PC-3 (cell line): Measurements from ENCODE around the gene TSPAN11. TPM values are rescaled to one million over a fixed set of nuclear protein-coding genes. Genes with fewer than 3 reads are reported as not detected.

Experiments used
- ATAC-seq: fragments of 200-7000 bp; cut with Tn5 transposase; 2 replicates; pipeline ENCODE4 v1.9.1; 2020; ENCODE audit warnings: mild to moderate bottlenecking, moderate library complexity
- BruUV-seq: library from RNA; stranded (reverse); fragments of 400-500 nt; replicated peaks from 2 replicates; lab custom pipeline; 2021; lab: Mats Ljungman, UMichigan
- CTCF ChIA-PET: fragments of 300-600 bp; sonication (Branson Sonifier 250); formaldehyde crosslinking; loops from one replicate; lab custom pipeline; 2022; ENCODE audit warnings: antibody characterized with exemption; lab: Charles Lee
- POLR2A ChIA-PET: fragments of 300-600 bp; sonication (Branson Sonifier 250); formaldehyde crosslinking; loops from one replicate; lab custom pipeline; 2022; ENCODE audit warnings: antibody characterized with exemption; ENCODE audit not compliant: unreplicated experiment; lab: Charles Lee
- DNase-seq: peaks from one replicate; pipeline ENCODE4 v3.0.0-alpha.2; 2015
- H2AFZ ChIP-seq: fragments of 300-600 bp; sonication (generic); 2 replicates; pipeline ENCODE4 v1.6.0; 2016; ENCODE audit warnings: antibody characterized with exemption, low read length
- H3F3A ChIP-seq: fragments of 300-600 bp; sonication (generic); one replicate; pipeline ENCODE4 v1.6.0; 2017; ENCODE audit warnings: antibody characterized with exemption, low read length, control low read depth, mild to moderate bottlenecking; ENCODE audit not compliant: unreplicated experiment
- H3K27ac ChIP-seq: fragments of 300-600 bp; sonication (generic); 2 replicates; pipeline ENCODE4 v1.5.1; 2016; ENCODE audit warnings: mild to moderate bottlenecking, low read length
- H3K27me3 ChIP-seq: fragments of 300-600 bp; sonication (generic); 2 replicates; pipeline ENCODE4 v1.6.1; 2016; ENCODE audit warnings: low read length, mixed read lengths
- H3K36me3 ChIP-seq: fragments of 300-600 bp; sonication (generic); 2 replicates; pipeline ENCODE4 v1.6.1; 2016; ENCODE audit warnings: low read depth, mixed run types, low read length, mixed read lengths
- H3K4me1 ChIP-seq: fragments of 300-600 bp; sonication (generic); 2 replicates; pipeline ENCODE4 v1.5.1; 2016; ENCODE audit warnings: low read length; ENCODE audit not compliant: insufficient read depth
- H3K4me2 ChIP-seq: fragments of 300-600 bp; sonication (generic); 2 replicates; pipeline ENCODE4 v1.6.0; 2016; ENCODE audit warnings: low read length
- H3K4me3 ChIP-seq: fragments of 300-600 bp; sonication (generic); 2 replicates; pipeline ENCODE4 v1.5.1; 2016; ENCODE audit warnings: mild to moderate bottlenecking, low read length, mixed read lengths
- H3K79me2 ChIP-seq: fragments of 300-600 bp; sonication (generic); 2 replicates; pipeline ENCODE4 v1.6.1; 2017; ENCODE audit warnings: low read length, mixed read lengths
- H3K9ac ChIP-seq: fragments of 300-600 bp; sonication (generic); 2 replicates; pipeline ENCODE4 v1.6.0; 2016; ENCODE audit warnings: mild to moderate bottlenecking, low read length
- H3K9me2 ChIP-seq: fragments of 300-600 bp; sonication (generic); replicated peaks from 2 replicates; pipeline ENCODE4 v1.6.1; 2016; ENCODE audit warnings: mixed run types, low read length, mixed read lengths
- H3K9me3 ChIP-seq: fragments of 300-600 bp; sonication (generic); 2 replicates; pipeline ENCODE4 v1.6.1; 2016; ENCODE audit warnings: low read length, mixed read lengths
- H4K20me1 ChIP-seq: fragments of 300-600 bp; sonication (generic); 2 replicates; pipeline ENCODE4 v1.6.1; 2016; ENCODE audit warnings: low read length, mixed read lengths
- CTCF ChIP-seq: fragments of 300-600 bp; sonication (generic); conservative IDR thresholded peaks from 2 replicates; pipeline ENCODE4 v1.5.1; 2017; ENCODE audit warnings: antibody characterized with exemption, low read depth, mild to moderate bottlenecking, low read length
- EZH2 ChIP-seq: fragments of 300-600 bp; sonication (generic); IDR thresholded peaks from one replicate; pipeline ENCODE4 v1.6.1; 2017; ENCODE audit warnings: antibody characterized with exemption, mild to moderate bottlenecking, low read length; ENCODE audit not compliant: unreplicated experiment
- EZH2phosphoT487 ChIP-seq: fragments of 300-600 bp; sonication (generic); IDR thresholded peaks from 2 replicates; pipeline ENCODE4 v1.6.1; 2018; ENCODE audit warnings: mild to moderate bottlenecking, antibody characterized with exemption, low read length, borderline replicate concordance
- intact Hi-C: fragments of 100-400 bp; cut with micrococcal nuclease; formaldehyde crosslinking; loops from 2 replicates; pipeline ENCODE4 v1.9.0; 2023
- total RNA-seq: library from RNA; depleted of rRNA; stranded (reverse); fragments of >200 nt; gene quantifications from 2 replicates; pipeline ENCODE4 v1.2.3, GENCODE V29; 2014

TSPAN11 gene
- total RNA-seq, 1 experiment from 2014 or later, result not detected

- Histone ChIP-seq H3K79me2 (peaks cover 14% of the 10 kb centered on the region), H3K4me3 (no peak overlapping the region), H3K27ac (peak overlapping the region; percentile 79; the same call in 1 of the 2 replicates), H3F3A (no peaks in the 10 kb centered on the region), H3K9me3 (no peaks in the 10 kb centered on the region), H3K4me1 (peaks cover 36% of the 10 kb centered on the region), H3K4me2 (peak overlapping the region; percentile 45; the same call in 1 of the 2 replicates), H3K36me3 (no peaks in the 10 kb centered on the region), H3K9me2 (no peaks in the 10 kb centered on the region), H3K9ac (no peak overlapping the region), H3K27me3 (no peaks in the 10 kb centered on the region), H4K20me1 (no peaks in the 10 kb centered on the region), H2AFZ (no peak overlapping the region)
- DNase-seq (no peak), ATAC-seq (no peak)
- ChIA-PET CTCF (no interaction called here), POLR2A (no interaction called here)
- no TSS peak for BruUV-seq
- TF ChIP-seq EZH2phosphoT487, result no peak
- no peak for TF ChIP-seq EZH2
- no peak for TF ChIP-seq CTCF
- intact Hi-C loops, result no loop called here
These were observed 73.2 kb downstream of the TSPAN11 start for GRCh38 chr12:30999723-31000122.

- BruUV-seq, result no TSS peak
- Histone ChIP-seq H3K4me3 (no peak overlapping the region), H2AFZ (no peak overlapping the region), H3K4me1 (peaks cover 46% of the 10 kb centered on the region), H3K9me3 (no peaks in the 10 kb centered on the region), H3F3A (no peaks in the 10 kb centered on the region), H3K27me3 (no peaks in the 10 kb centered on the region), H3K9ac (peak overlapping the region; percentile 45; the same call in 1 of the 2 replicates), H3K79me2 (peaks cover 16% of the 10 kb centered on the region), H4K20me1 (no peaks in the 10 kb centered on the region), H3K36me3 (no peaks in the 10 kb centered on the region), H3K4me2 (peak overlapping the region; percentile 45), H3K9me2 (no peaks in the 10 kb centered on the region), H3K27ac (peak overlapping the region; percentile 79)
- ATAC-seq (peak; percentile 89), DNase-seq (peak; percentile 76)
- intact Hi-C loops, result no loop called here
- TF ChIP-seq EZH2phosphoT487 (no peak), EZH2 (no peak), CTCF (no peak)
- ChIA-PET POLR2A (interaction anchor here (0.6 kb wide), 1 partner anchor 35 kb away, joined by 3 read pairs; no protein-coding TSS in a partner anchor), CTCF (interaction anchor here (0.6 kb wide), 1 partner anchor 12 kb away, joined by 3 read pairs; no protein-coding TSS in a partner anchor)
These were observed 74.2 kb downstream of the TSPAN11 start for GRCh38 chr12:31000751-31001150.

GRCh38 chr12:31001581-31002360 lies 75.2 kb downstream of the TSPAN11 start:
- H3K79me2 ChIP-seq, result peaks cover 16% of the 10 kb centered on the region

More at GRCh38 chr12:31001581-31002360, 75.2 kb downstream of the TSPAN11 start:
- Histone ChIP-seq H3K4me2 (0 out of 2 replicates have a peak overlapping the region, but pooled peaks have one; percentile 40), H3K9ac (no peak overlapping the region), H3K27ac (peak overlapping the region; percentile 79), H3K36me3 (no peaks in the 10 kb centered on the region), H2AFZ (no peak overlapping the region), H3K27me3 (no peaks in the 10 kb centered on the region), H3K9me3 (no peaks in the 10 kb centered on the region), H3K4me1 (peaks cover 57% of the 10 kb centered on the region), H3K4me3 (no peak overlapping the region), H3F3A (no peaks in the 10 kb centered on the region), H4K20me1 (no peaks in the 10 kb centered on the region), H3K9me2 (no peaks in the 10 kb centered on the region)
- DNase-seq (no peak), ATAC-seq (no peak)
- BruUV-seq, result no TSS peak
- POLR2A ChIA-PET, result interaction anchor here (0.6 kb wide), 1 partner anchor 34 kb away, joined by 3 read pairs; no protein-coding TSS in a partner anchor
- intact Hi-C loops, result no loop called here
- TF ChIP-seq EZH2, result no peak
- TF ChIP-seq EZH2phosphoT487, result no peak
- no peak for TF ChIP-seq CTCF
- CTCF ChIA-PET, result interaction anchor here (0.6 kb wide), 1 partner anchor 13 kb away, joined by 3 read pairs; no protein-coding TSS in a partner anchor
